Measurements from ENCODE around the gene USP22.

Gene USP22

GRCh38 chr17:21019976-21020586, 22.7 kb downstream of the USP22 start:
- no peak for DNase-seq

GRCh38 chr17:21018894-21019293, 23.9 kb downstream of the USP22 start:
- DNase-seq = no peak

GRCh38 chr17:21017861-21018260, 24.9 kb downstream of the USP22 start:
- DNase-seq = no peak

- DNase-seq = no peak
These were observed 25.6 kb downstream of the USP22 start for GRCh38 chr17:21017256-21017655.

GRCh38 chr17:21016826-21017225, 26.0 kb downstream of the USP22 start:
- DNase-seq = no peak

GRCh38 chr17:21015564-21015963, 27.2 kb downstream of the USP22 start:
- DNase-seq = no peak

GRCh38 chr17:21014498-21014897, 28.3 kb downstream of the USP22 start:
- DNase-seq = no peak

- no peak for DNase-seq
These were observed 28.8 kb downstream of the USP22 start for GRCh38 chr17:21013983-21014382.

GRCh38 chr17:21012736-21013135, 30.1 kb downstream of the USP22 start:
- no peak for DNase-seq

- DNase-seq = no peak
These were observed 31.9 kb downstream of the USP22 start for GRCh38 chr17:21010705-21011596.

- no peak for DNase-seq
These were observed 33.7 kb downstream of the USP22 start for GRCh38 chr17:21008992-21009671.

GRCh38 chr17:21008160-21008915, 34.5 kb downstream of the USP22 start:
- DNase-seq = no peak

- no peak for DNase-seq
These were observed 35.2 kb downstream of the USP22 start for GRCh38 chr17:21007646-21008045.

- no peak for DNase-seq
These were observed 37.0 kb downstream of the USP22 start for GRCh38 chr17:21005803-21006202.

- DNase-seq = no peak
These were observed 37.4 kb downstream of the USP22 start for GRCh38 chr17:21005367-21005766.

GRCh38 chr17:21004016-21004930, 38.5 kb downstream of the USP22 start:
- no peak for DNase-seq

GRCh38 chr17:21003007-21003621, 39.7 kb downstream of the USP22 start:
- no peak for DNase-seq

GRCh38 chr17:21002309-21003006, 40.4 kb downstream of the USP22 start:
- DNase-seq = no peak

- no peak for DNase-seq
These were observed 41.0 kb downstream of the USP22 start for GRCh38 chr17:21001813-21002221.

GRCh38 chr17:21001111-21001812, 41.5 kb downstream of the USP22 start:
- no peak for DNase-seq
